Endothelial cell of umbilical vein (primary cell): ENCODE measurements around the gene TSG101. TPM values are rescaled to one million over a fixed set of nuclear protein-coding genes. Genes with fewer than 3 reads are reported as not detected.

Experiments
- BruUV-seq: library from RNA; stranded (reverse); fragments of 400-500 nt; replicated peaks from 2 replicates; lab custom pipeline; 2021; lab: Mats Ljungman, UMichigan
- CTCF ChIA-PET: fragments of 300-600, 350-600 bp; sonication (Branson Sonifier 250); formaldehyde crosslinking; loops from one replicate; lab custom pipeline; 2021; ENCODE audit warnings: antibody characterized with exemption, inconsistent platforms; lab: Charles Lee
- POLR2A ChIA-PET: fragments of 300-600, 350-600 bp; sonication (Branson Sonifier 250); formaldehyde crosslinking; loops from one replicate; lab custom pipeline; 2021; ENCODE audit warnings: antibody characterized with exemption, inconsistent platforms; lab: Charles Lee
- DNase-seq: peaks from one replicate; pipeline ENCODE4 v3.0.0-alpha.2; 2011; ENCODE audit warnings: low read depth, low spot score
- FAIRE-seq: peaks from 2 replicates; lab custom pipeline; 2011; peaks lifted over from hg19 to GRCh38; lab: Jason Lieb, UNC
- H2AFZ ChIP-seq: 2 replicates; pipeline ENCODE4 v1.6.0; 2012; ENCODE audit warnings: low read depth, low read length, control low read depth, inconsistent platforms
- H3K27ac ChIP-seq: 2 replicates; pipeline ENCODE4 v1.5.1; 2011; ENCODE audit warnings: low read depth, mild to moderate bottlenecking, control low read depth, low read length, moderate library complexity; ENCODE audit not compliant: insufficient read depth
- H3K27me3 ChIP-seq, 2 experiments: 2 replicates each; pipeline versions ENCODE4 v1.6.0 to v1.6.1; 2011; ENCODE audit warnings: low read length in 2 of 2, mixed read lengths in 1 of 2; ENCODE audit not compliant: control insufficient read depth in 2 of 2, insufficient read depth in 2 of 2
- H3K36me3 ChIP-seq, 2 experiments: 2 replicates in 1 of 2; 3 replicates in 1 of 2; pipeline ENCODE4 v1.5.1; 2011; ENCODE audit warnings: low read length in 2 of 2, mild to moderate bottlenecking in 1 of 2, moderate library complexity in 1 of 2; ENCODE audit not compliant: control insufficient read depth in 2 of 2, insufficient read depth in 2 of 2; ENCODE audit errors: extremely low read depth in 1 of 2
- H3K4me1 ChIP-seq: 3 replicates; pipeline ENCODE4 v1.5.1; 2011; ENCODE audit warnings: mild to moderate bottlenecking, low read length; ENCODE audit not compliant: control insufficient read depth, insufficient read depth; ENCODE audit errors: extremely low read depth
- H3K4me2 ChIP-seq: 2 replicates; pipeline ENCODE4 v1.6.1; 2011; ENCODE audit warnings: low read length, control low read depth, mixed read lengths; ENCODE audit not compliant: insufficient read depth
- H3K4me3 ChIP-seq, 3 experiments: fragments of 200-600 bp in 1 of 3; sonication (generic), shearing (Covaris generic) in 1 of 3; replicated peaks in 1 of 3; 2 replicates each; pipeline ENCODE4 v1.5.1; 2011 to 2016; ENCODE audit warnings: control low read depth in 3 of 3, low read length in 3 of 3, mild to moderate bottlenecking in 2 of 3, inconsistent platforms in 1 of 3, low read depth in 1 of 3, moderate library complexity in 1 of 3; ENCODE audit not compliant: insufficient read depth in 1 of 3
- H3K79me2 ChIP-seq: 2 replicates; pipeline ENCODE4 v1.6.0; 2012; ENCODE audit warnings: low read length, inconsistent platforms; ENCODE audit not compliant: control insufficient read depth, insufficient read depth
- H3K9ac ChIP-seq: replicated peaks from 2 replicates; pipeline ENCODE3; 2011; ENCODE audit warnings: low read length, control low read depth; ENCODE audit not compliant: insufficient read depth; ENCODE audit errors: extremely low read depth
- H3K9me1 ChIP-seq: replicated peaks from 3 replicates; pipeline ENCODE4 v1.6.0; 2011; ENCODE audit warnings: mild to moderate bottlenecking, low read length; ENCODE audit not compliant: control insufficient read depth, insufficient read depth; ENCODE audit errors: extremely low read depth
- H3K9me3 ChIP-seq: replicated peaks from 2 replicates; pipeline ENCODE4 v1.5.1; 2012; ENCODE audit warnings: low read length, inconsistent platforms; ENCODE audit not compliant: control insufficient read depth, insufficient read depth
- H4K20me1 ChIP-seq: replicated peaks from 2 replicates; pipeline ENCODE3; 2011; ENCODE audit warnings: mild to moderate bottlenecking, low read length; ENCODE audit not compliant: control insufficient read depth, insufficient read depth; ENCODE audit errors: extremely low read depth
- CTCF ChIP-seq, 2 donors: IDR thresholded peaks; 1 replicate in 1 of 2; 2 replicates in 1 of 2; pipeline ENCODE4 v1.5.1; 2011; ENCODE audit warnings: low read length in 2 of 2, mild to moderate bottlenecking in 2 of 2, moderate library complexity in 2 of 2, control low read depth in 1 of 2, inconsistent platforms in 1 of 2, low read depth in 1 of 2; ENCODE audit not compliant: insufficient read depth in 1 of 2; ENCODE audit errors: extremely low read depth in 1 of 2
- EZH2 ChIP-seq: IDR thresholded peaks from 2 replicates; pipeline ENCODE4 v1.6.1; 2012; ENCODE audit warnings: borderline replicate concordance, low read depth, mild to moderate bottlenecking, moderate library complexity, low read length, inconsistent platforms; ENCODE audit not compliant: severe bottlenecking
- FOS ChIP-seq: IDR thresholded peaks from 2 replicates; pipeline ENCODE4 v1.6.1; 2011; ENCODE audit warnings: mild to moderate bottlenecking, low read length, moderate library complexity, borderline replicate concordance; ENCODE audit not compliant: insufficient read depth
- GATA2 ChIP-seq: IDR thresholded peaks from 2 replicates; pipeline ENCODE4 v1.7.0; 2011; ENCODE audit warnings: low read depth, mild to moderate bottlenecking, moderate library complexity, mixed read lengths, low read length; ENCODE audit not compliant: insufficient read length, insufficient read depth
- JUN ChIP-seq: IDR thresholded peaks from 2 replicates; pipeline ENCODE4 v1.6.1; 2011; ENCODE audit warnings: borderline replicate concordance, low read depth; ENCODE audit not compliant: insufficient read length, insufficient read depth
- MYC ChIP-seq: IDR thresholded peaks from one replicate; pipeline ENCODE4 v1.6.1; 2011; ENCODE audit warnings: mild to moderate bottlenecking, low read depth, low read length
- POLR2AphosphoS5 ChIP-seq: IDR thresholded peaks from 2 replicates; pipeline ENCODE4 v1.6.1; 2012; ENCODE audit warnings: low read depth, mild to moderate bottlenecking, control low read depth, low read length, moderate library complexity; ENCODE audit not compliant: insufficient read depth
- dilution Hi-C: fragments of 300-500 bp; cut with MboI; formaldehyde crosslinking; loops from one replicate; pipeline ENCODE4 v1.15.0; 2019; ENCODE audit warnings: low sequenced_read_pairs; ENCODE audit not compliant: extremely low pct_ligation_motif_present
- intact Hi-C: fragments of 100-400 bp; cut with micrococcal nuclease; formaldehyde crosslinking; loops from one replicate; pipeline ENCODE4 v1.10.0; 2022
- polyA plus RNA-seq, 4 experiments: library from polyadenylated mRNA; depleted of rRNA in 3 of 4; stranded (reverse) in 3 of 4; unstranded in 1 of 4; fragments of >200 nt; gene quantifications; 2 replicates each; pipeline versions ENCODE4 v1.2.1 to v1.2.3, GENCODE V29; 2011 to 2012; ENCODE audit warnings: missing spikeins in 1 of 4
- total RNA-seq: library from RNA; stranded (reverse); gene quantifications from 2 replicates; pipeline ENCODE4 v1.2.3, GENCODE V29; 2021

TSG101 gene
- total and polyA plus RNA-seq, 2 donors (not counting 3 experiments of a cell fraction or from before 2014, with no cell fraction given), result 41.3 to 163 TPM

- no TSS peak for BruUV-seq
- no peak overlapping the region for H3K4me3 ChIP-seq
- no peak overlapping the region for H3K27ac ChIP-seq
- ChIA-PET POLR2A (no interaction called here), CTCF (no interaction called here)
- DNase-seq, result no peak
- FAIRE-seq, result no peak
- dilution Hi-C loops, result no loop called here
- no peaks in the 10 kb centered on the region for H4K20me1 ChIP-seq
- H3K36me3 ChIP-seq, result peaks cover 12 to 17% of the 10 kb centered on the region in 2 experiments
- no peak overlapping the region for H3K9ac ChIP-seq
- H3K27me3 ChIP-seq, result no peaks in the 10 kb centered on the region
- TF ChIP-seq EZH2, result no peak
- TF ChIP-seq MYC, result no peak
- TF ChIP-seq POLR2AphosphoS5, result no peak
- TF ChIP-seq FOS, result peak; percentile 58
- no peak for TF ChIP-seq CTCF (IDR thresholded peaks at IDR 0.05; ENCODE audit: extremely low read depth in 1 of 2, insufficient read depth in 1 of 2, low read depth in 1 of 2, low read length in 2 of 2)
- peak; percentile 22 for TF ChIP-seq GATA2
- no peak for TF ChIP-seq JUN
- H3K9me3 ChIP-seq, result no peaks in the 10 kb centered on the region
- no peaks in the 10 kb centered on the region for H3K79me2 ChIP-seq
- H2AFZ ChIP-seq, result no peak overlapping the region
- no peak overlapping the region for H3K4me2 ChIP-seq
- H3K4me1 ChIP-seq, result no peaks in the 10 kb centered on the region
- H3K9me1 ChIP-seq, result no peaks in the 10 kb centered on the region
- intact Hi-C loops, result no loop called here
These were observed 25.1 kb downstream of the TSG101 start for GRCh38 chr11:18501629-18502028.
